GM12891 (cell line): ENCODE measurements around the gene GAL3ST3.

Experiments
- PAX5 ChIP-seq: IDR thresholded peaks from 2 replicates; pipeline ENCODE4 v1.6.1; 2011; ENCODE audit warnings: low read length, moderate library complexity, mild to moderate bottlenecking; ENCODE audit not compliant: insufficient read depth, severe bottlenecking
- POLR2A ChIP-seq: IDR thresholded peaks from 2 replicates; pipeline ENCODE4 v1.6.1; 2011; ENCODE audit warnings: low read depth, low read length, control low read depth
- POLR2AphosphoS5 ChIP-seq: IDR thresholded peaks from 2 replicates; pipeline ENCODE4 v1.6.1; 2011; ENCODE audit warnings: low read depth, low read length, control low read depth
- POU2F2 ChIP-seq: IDR thresholded peaks from 2 replicates; pipeline ENCODE4 v1.6.1; 2011; ENCODE audit warnings: low read depth, mild to moderate bottlenecking, control low read depth, low read length, moderate library complexity
- SPI1 ChIP-seq: IDR thresholded peaks from 2 replicates; pipeline ENCODE4 v1.6.1; 2011; ENCODE audit warnings: low read depth, low read length, control low read depth
- TAF1 ChIP-seq: IDR thresholded peaks from 2 replicates; pipeline ENCODE4 v1.6.1; 2011; ENCODE audit warnings: low read depth, low read length, control low read depth

- TF ChIP-seq POLR2A (no peak), TAF1 (no peak), PAX5 (no peak), POLR2AphosphoS5 (no peak), SPI1 (no peak), POU2F2 (no peak)
These were observed 12.3 kb upstream of the GAL3ST3 start for GRCh38 chr11:66061268-66061667.
